ENCODE results near the gene MAP3K3. TPM values are rescaled to one million over a fixed set of nuclear protein-coding genes. Genes with fewer than 3 reads are reported as not detected.
A peak's percentile ranks its signal among the peaks of the same experiment; 100 is the strongest.

MAP3K3 gene
- total and polyA plus RNA-seq, 10 of the 15 experiments (the other 5 are each of a cell fraction or from before 2014, with no cell fraction given): 1.6 to 24.1 (median 15.0) TPM

DNA sequence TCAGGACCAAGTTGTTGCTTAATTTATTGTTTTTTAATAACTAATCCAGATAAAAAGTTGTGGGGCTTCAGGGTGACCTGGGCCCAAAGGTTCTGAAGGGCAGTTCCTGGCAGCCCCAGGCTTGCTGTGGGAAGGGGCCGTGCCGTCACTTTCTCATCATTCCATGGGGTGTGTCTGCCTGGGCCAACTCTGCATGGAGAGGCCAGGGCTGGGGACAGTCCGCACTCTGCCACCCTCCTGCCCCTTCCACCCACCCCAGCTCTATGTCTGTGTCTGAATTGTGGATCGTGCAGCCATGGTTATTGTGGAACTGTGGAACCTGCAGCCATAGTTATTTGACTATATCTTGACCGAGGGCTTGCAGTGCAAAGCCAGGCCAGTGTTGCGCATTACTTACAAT lies 73.7 kb downstream of the MAP3K3 start:
- Histone ChIP-seq H3K4me3 (0 out of 2 replicates have a peak overlapping the region, but pooled peaks have one; percentile 4), H3K27ac (ENCODE audit: control insufficient read depth, insufficient read depth) (peak overlapping the region; percentile 94), H3K9ac (ENCODE audit: control insufficient read depth, insufficient read depth, low read length) (no peak overlapping the region; the same call in 1 of the 2 replicates), H3K79me2 (ENCODE audit: control insufficient read depth, insufficient read depth, low read length) (peaks cover 42% of the 10 kb centered on the region), H3K9me3 (replicated peaks; ENCODE audit: control insufficient read depth, insufficient read depth, low read length) (no peaks in the 10 kb centered on the region), H3K27me3 (replicated peaks in 1 of 2; ENCODE audit: control insufficient read depth in 2 of 2, insufficient read depth in 2 of 2, low read length in 1 of 2) (no peaks in the 10 kb centered on the region), H3K36me3 (ENCODE audit: control insufficient read depth in 2 of 2, insufficient read depth in 2 of 2, low read length in 1 of 2) (peaks cover 14 to 23% of the 10 kb centered on the region in 2 experiments; a peak in 3 of 4 replicates), H3K4me2 (ENCODE audit: control insufficient read depth, insufficient read depth) (peak overlapping the region; percentile 84), H2AFZ (ENCODE audit: control insufficient read depth, low read depth, low read length) (no peak overlapping the region), H4K20me1 (ENCODE audit: control insufficient read depth, insufficient read depth) (no peaks in the 10 kb centered on the region), H3K4me1 (ENCODE audit: control insufficient read depth, insufficient read depth, low read length) (peaks cover 28% of the 10 kb centered on the region)
- no peak for DNase-seq (ENCODE audit: low read depth, low spot score)
- SMC1A ChIA-PET (ENCODE audit: uncharacterized antibody, unreplicated experiment): interaction anchor here (0.7 to 1.7 kb wide), 3 partner anchors 47 to 90 kb away, joined by 3 to 6 read pairs (median 4); no protein-coding TSS in a partner anchor
- WGBS (ENCODE audit: insufficient coverage, insufficient replicate concordance, low lambda C conversion rate, missing lambda C conversion rate): 63% methylated on average over 6 of the region's 6 CpGs
- BruUV-seq (replicated peaks): no TSS peak
- POLR2A ChIA-PET: interaction anchor here (0.7 to 2.6 kb wide), 6 partner anchors 8 to 78 kb away, joined by 3 to 17 read pairs (median 6); partner anchors contain the start of genes CCDC47, DDX42 and MAP3K3
- CTCF ChIA-PET: interaction anchor here (0.9 to 3.3 kb wide), 11 partner anchors 10 to 453 kb away, joined by 3 to 12 read pairs (median 3); no protein-coding TSS in a partner anchor
- intact Hi-C loops (cut with micrococcal nuclease; ENCODE audit: unreplicated experiment): loop anchor here (2.0 to 10.0 kb wide), 4 partner anchors 73 to 271 kb away; partner anchors contain the start of genes DCAF7, MAP3K3 and SMARCD2
- no peak for ATAC-seq
- in situ Hi-C loops (cut with MboI): no loop called here
- RAD21 ChIA-PET (ENCODE audit: unreplicated experiment): interaction anchor here (1.4 to 2.1 kb wide), 3 partner anchors 74 to 271 kb away, joined by 4 to 8 read pairs (median 4); partner anchors contain the start of gene MAP3K3
- FAIRE-seq: no peak
- TF ChIP-seq RELA (IDR thresholded peaks at IDR 0.05; ENCODE audit: borderline replicate concordance, partially characterized antibody): no peak
- no peak for TF ChIP-seq JUND (IDR thresholded peaks at IDR 0.05; ENCODE audit: low read depth, low read length)
- TF ChIP-seq, protein P1, sequence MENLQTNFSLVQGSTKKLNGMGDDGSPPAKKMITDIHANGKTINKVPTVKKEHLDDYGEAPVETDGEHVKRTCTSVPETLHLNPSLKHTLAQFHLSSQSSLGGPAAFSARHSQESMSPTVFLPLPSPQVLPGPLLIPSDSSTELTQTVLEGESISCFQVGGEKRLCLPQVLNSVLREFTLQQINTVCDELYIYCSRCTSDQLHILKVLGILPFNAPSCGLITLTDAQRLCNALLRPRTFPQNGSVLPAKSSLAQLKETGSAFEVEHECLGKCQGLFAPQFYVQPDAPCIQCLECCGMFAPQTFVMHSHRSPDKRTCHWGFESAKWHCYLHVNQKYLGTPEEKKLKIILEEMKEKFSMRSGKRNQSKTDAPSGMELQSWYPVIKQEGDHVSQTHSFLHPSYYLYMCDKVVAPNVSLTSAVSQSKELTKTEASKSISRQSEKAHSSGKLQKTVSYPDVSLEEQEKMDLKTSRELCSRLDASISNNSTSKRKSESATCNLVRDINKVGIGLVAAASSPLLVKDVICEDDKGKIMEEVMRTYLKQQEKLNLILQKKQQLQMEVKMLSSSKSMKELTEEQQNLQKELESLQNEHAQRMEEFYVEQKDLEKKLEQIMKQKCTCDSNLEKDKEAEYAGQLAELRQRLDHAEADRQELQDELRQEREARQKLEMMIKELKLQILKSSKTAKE (IDR thresholded peaks at IDR 0.05; ENCODE audit: low read depth, poor library complexity, severe bottlenecking): no peak
- TF ChIP-seq EZH2 (IDR thresholded peaks at IDR 0.05; ENCODE audit: borderline replicate concordance, control insufficient read depth, low read depth, low read length): no peak
- TF ChIP-seq IKZF2 (IDR thresholded peaks at IDR 0.05): no peak
- TF ChIP-seq, protein P2, sequence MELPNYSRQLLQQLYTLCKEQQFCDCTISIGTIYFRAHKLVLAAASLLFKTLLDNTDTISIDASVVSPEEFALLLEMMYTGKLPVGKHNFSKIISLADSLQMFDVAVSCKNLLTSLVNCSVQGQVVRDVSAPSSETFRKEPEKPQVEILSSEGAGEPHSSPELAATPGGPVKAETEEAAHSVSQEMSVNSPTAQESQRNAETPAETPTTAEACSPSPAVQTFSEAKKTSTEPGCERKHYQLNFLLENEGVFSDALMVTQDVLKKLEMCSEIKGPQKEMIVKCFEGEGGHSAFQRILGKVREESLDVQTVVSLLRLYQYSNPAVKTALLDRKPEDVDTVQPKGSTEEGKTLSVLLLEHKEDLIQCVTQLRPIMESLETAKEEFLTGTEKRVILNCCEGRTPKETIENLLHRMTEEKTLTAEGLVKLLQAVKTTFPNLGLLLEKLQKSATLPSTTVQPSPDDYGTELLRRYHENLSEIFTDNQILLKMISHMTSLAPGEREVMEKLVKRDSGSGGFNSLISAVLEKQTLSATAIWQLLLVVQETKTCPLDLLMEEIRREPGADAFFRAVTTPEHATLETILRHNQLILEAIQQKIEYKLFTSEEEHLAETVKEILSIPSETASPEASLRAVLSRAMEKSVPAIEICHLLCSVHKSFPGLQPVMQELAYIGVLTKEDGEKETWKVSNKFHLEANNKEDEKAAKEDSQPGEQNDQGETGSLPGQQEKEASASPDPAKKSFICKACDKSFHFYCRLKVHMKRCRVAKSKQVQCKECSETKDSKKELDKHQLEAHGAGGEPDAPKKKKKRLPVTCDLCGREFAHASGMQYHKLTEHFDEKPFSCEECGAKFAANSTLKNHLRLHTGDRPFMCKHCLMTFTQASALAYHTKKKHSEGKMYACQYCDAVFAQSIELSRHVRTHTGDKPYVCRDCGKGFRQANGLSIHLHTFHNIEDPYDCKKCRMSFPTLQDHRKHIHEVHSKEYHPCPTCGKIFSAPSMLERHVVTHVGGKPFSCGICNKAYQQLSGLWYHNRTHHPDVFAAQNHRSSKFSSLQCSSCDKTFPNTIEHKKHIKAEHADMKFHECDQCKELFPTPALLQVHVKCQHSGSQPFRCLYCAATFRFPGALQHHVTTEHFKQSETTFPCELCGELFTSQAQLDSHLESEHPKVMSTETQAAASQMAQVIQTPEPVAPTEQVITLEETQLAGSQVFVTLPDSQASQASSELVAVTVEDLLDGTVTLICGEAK (IDR thresholded peaks at IDR 0.05; ENCODE audit: borderline replicate concordance): no peak
- TF ChIP-seq, protein P3, sequence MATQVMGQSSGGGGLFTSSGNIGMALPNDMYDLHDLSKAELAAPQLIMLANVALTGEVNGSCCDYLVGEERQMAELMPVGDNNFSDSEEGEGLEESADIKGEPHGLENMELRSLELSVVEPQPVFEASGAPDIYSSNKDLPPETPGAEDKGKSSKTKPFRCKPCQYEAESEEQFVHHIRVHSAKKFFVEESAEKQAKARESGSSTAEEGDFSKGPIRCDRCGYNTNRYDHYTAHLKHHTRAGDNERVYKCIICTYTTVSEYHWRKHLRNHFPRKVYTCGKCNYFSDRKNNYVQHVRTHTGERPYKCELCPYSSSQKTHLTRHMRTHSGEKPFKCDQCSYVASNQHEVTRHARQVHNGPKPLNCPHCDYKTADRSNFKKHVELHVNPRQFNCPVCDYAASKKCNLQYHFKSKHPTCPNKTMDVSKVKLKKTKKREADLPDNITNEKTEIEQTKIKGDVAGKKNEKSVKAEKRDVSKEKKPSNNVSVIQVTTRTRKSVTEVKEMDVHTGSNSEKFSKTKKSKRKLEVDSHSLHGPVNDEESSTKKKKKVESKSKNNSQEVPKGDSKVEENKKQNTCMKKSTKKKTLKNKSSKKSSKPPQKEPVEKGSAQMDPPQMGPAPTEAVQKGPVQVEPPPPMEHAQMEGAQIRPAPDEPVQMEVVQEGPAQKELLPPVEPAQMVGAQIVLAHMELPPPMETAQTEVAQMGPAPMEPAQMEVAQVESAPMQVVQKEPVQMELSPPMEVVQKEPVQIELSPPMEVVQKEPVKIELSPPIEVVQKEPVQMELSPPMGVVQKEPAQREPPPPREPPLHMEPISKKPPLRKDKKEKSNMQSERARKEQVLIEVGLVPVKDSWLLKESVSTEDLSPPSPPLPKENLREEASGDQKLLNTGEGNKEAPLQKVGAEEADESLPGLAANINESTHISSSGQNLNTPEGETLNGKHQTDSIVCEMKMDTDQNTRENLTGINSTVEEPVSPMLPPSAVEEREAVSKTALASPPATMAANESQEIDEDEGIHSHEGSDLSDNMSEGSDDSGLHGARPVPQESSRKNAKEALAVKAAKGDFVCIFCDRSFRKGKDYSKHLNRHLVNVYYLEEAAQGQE (IDR thresholded peaks at IDR 0.05; ENCODE audit: low read depth, low read length): no peak
- TF ChIP-seq BCL11A (IDR thresholded peaks at IDR 0.05; ENCODE audit: low read depth, low read length): 0 out of 2 replicates have a peak, but pooled peaks have one; percentile 2
- no peak for TF ChIP-seq TAF1 (IDR thresholded peaks at IDR 0.05; ENCODE audit: borderline replicate concordance, low read depth, low read length)
- TF ChIP-seq, protein P4, sequence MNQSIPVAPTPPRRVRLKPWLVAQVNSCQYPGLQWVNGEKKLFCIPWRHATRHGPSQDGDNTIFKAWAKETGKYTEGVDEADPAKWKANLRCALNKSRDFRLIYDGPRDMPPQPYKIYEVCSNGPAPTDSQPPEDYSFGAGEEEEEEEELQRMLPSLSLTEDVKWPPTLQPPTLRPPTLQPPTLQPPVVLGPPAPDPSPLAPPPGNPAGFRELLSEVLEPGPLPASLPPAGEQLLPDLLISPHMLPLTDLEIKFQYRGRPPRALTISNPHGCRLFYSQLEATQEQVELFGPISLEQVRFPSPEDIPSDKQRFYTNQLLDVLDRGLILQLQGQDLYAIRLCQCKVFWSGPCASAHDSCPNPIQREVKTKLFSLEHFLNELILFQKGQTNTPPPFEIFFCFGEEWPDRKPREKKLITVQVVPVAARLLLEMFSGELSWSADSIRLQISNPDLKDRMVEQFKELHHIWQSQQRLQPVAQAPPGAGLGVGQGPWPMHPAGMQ (IDR thresholded peaks at IDR 0.05; ENCODE audit: borderline replicate concordance): no peak
- TF ChIP-seq ASH2L (IDR thresholded peaks at IDR 0.05; ENCODE audit: borderline replicate concordance, low read depth): no peak
- peak; percentile 68 for TF ChIP-seq POLR2A (IDR thresholded peaks at IDR 0.05; ENCODE audit: low read depth, low read length)

Measured in GM12878 (cell line).